Spleen (tissue), 11 donors: Measurements from ENCODE around the gene PAPPA2. TPM values are rescaled to one million over a fixed set of nuclear protein-coding genes. Genes with fewer than 3 reads are reported as not detected.

ENCODE experiments used
- DNase-seq: peaks from one replicate; pipeline ENCODE4 v3.0.0-alpha.2; 2020
- H3K27ac ChIP-seq, 8 donors: fragments of 200-600 bp; sonication (generic) in 7 of 8; 1 replicate in 4 of 8; 2 replicates in 4 of 8; pipeline versions ENCODE4 v1.5.0 to v1.8.0; 2016 to 2021; ENCODE audit warnings: inconsistent platforms in 4 of 8, mild to moderate bottlenecking in 4 of 8, moderate library complexity in 1 of 8
- H3K27me3 ChIP-seq, 7 donors: fragments of 200-600 bp; sonication (generic) in 6 of 7; replicated peaks in 1 of 7; 1 replicate in 4 of 7; 2 replicates in 3 of 7; pipeline versions ENCODE4 v1.5.0 to v1.8.0; 2016 to 2021; ENCODE audit warnings: inconsistent platforms in 3 of 7, mild to moderate bottlenecking in 1 of 7
- H3K36me3 ChIP-seq, 6 donors: fragments of 200-600 bp; sonication (generic) in 5 of 6; 1 replicate in 4 of 6; 2 replicates in 2 of 6; pipeline versions ENCODE4 v1.5.0 to v1.8.0; 2016 to 2021; ENCODE audit warnings: inconsistent platforms in 2 of 6
- H3K4me1 ChIP-seq, 6 donors: fragments of 200-600 bp; sonication (generic) in 5 of 6; 1 replicate in 3 of 6; 2 replicates in 3 of 6; pipeline versions ENCODE4 v1.5.0 to v1.8.0; 2016 to 2021; ENCODE audit warnings: inconsistent platforms in 3 of 6
- H3K4me3 ChIP-seq, 8 donors: fragments of 200-600 bp; sonication (generic) in 7 of 8; 1 replicate in 4 of 8; 2 replicates in 4 of 8; pipeline versions ENCODE4 v1.5.0 to v1.8.0; 2016 to 2021; ENCODE audit warnings: inconsistent platforms in 4 of 8, mild to moderate bottlenecking in 4 of 8, moderate library complexity in 2 of 8
- H3K9me3 ChIP-seq, 8 donors: fragments of 200-600 bp; sonication (generic) in 7 of 8; 1 replicate in 4 of 8; 2 replicates in 4 of 8; pipeline versions ENCODE4 v1.5.0 to v1.8.0; 2016 to 2021; ENCODE audit warnings: inconsistent platforms in 4 of 8
- CTCF ChIP-seq, 11 experiments: fragments of 200-600 bp in 7 of 11; fragments of 450-650 bp in 4 of 11; sonication (generic) in 4 of 11; IDR thresholded peaks in 8 of 11; conservative IDR thresholded peaks in 3 of 11; 1 replicate in 7 of 11; 2 replicates in 4 of 11; pipeline versions ENCODE4 v1.4.0 to v1.8.0; 2016 to 2021; ENCODE audit warnings: antibody characterized with exemption in 11 of 11, inconsistent platforms in 4 of 11, mild to moderate bottlenecking in 1 of 11
- POLR2A ChIP-seq, 3 donors: fragments of 450-650 bp; IDR thresholded peaks; one replicate each; pipeline ENCODE4 v1.5.1; 2017; ENCODE audit warnings: antibody characterized with exemption in 3 of 3, mild to moderate bottlenecking in 1 of 3
- POLR2AphosphoS5 ChIP-seq, 3 donors: sonication (generic); formaldehyde crosslinking; IDR thresholded peaks; one replicate each; pipeline ENCODE4 v1.5.1; 2017; ENCODE audit warnings: antibody characterized with exemption in 3 of 3
- WGBS, 5 donors: extraction: QIAGEN DNeasy Blood & Tissue Kit in 3 of 5; methylation state at CpG; one replicate each; pipeline versions ENCODE4 v1.1.5 to v1.1.7; 2013 to 2018; 5-methylcytosine and 5-hydroxymethylcytosine counted together
- intact Hi-C: fragments of 100-400 bp; cut with DNase I; formaldehyde crosslinking; loops from one replicate; pipeline ENCODE4 v1.15.0; 2023; ENCODE audit warnings: low total_unique reads
- polyA plus RNA-seq, 3 donors: library from polyadenylated mRNA; stranded (reverse); fragments of 200-250 nt; gene quantifications; one replicate each; pipeline ENCODE4 v1.2.1, GENCODE V29; 2013
- total RNA-seq, 7 donors: library from RNA; depleted of rRNA in 3 of 7; stranded (reverse); fragments of >200 nt in 3 of 7; fragmentation: NEBNext Ultra II Directional in 4 of 7; extraction: Animal tissue kit (Norgen Biotek cat#: 25700) in 4 of 7; gene quantifications; one replicate each; pipeline versions ENCODE4 v1.1.0 to v1.2.1, GENCODE V29; 2016 to 2021
- donor health status: healthy with polysubstance abuse.
- donor health status: DM: no; HTN: no; CAD: no; lungs with moderate emphysema.
- donor health status: DM: no; HTN: no; CAD: no.
- donor health status: Bipolar disorder and iron deficiency.
- donor health status: healthy.
- donor health status: DM: no; HTN: no; CAD: no.
- donor health status: DM: yes; HTN: yes; CAD: no.

Gene PAPPA2
- total and polyA plus RNA-seq, 10 donors, result 0.02 to 0.76 (median 0.06) TPM; not detected in 3

- no peak overlapping the region for H3K4me3 ChIP-seq
- WGBS, 5 donors, result 82 to 95% (median 89%) methylated on average over 15 to 16 of the region's 16 CpGs
- no peaks in the 10 kb centered on the region for H3K9me3 ChIP-seq
- intact Hi-C loops, result no loop called here
- no peaks in the 10 kb centered on the region for H3K36me3 ChIP-seq
- TF ChIP-seq POLR2A (IDR thresholded peaks at IDR 0.05) (no peak), POLR2AphosphoS5 (IDR thresholded peaks at IDR 0.05) (no peak), CTCF (IDR thresholded peaks at IDR 0.05 in 8 of 11, conservative IDR thresholded peaks at IDR 0.05 in 3 of 11) (no peak)
- H3K27me3 ChIP-seq, result no peaks in the 10 kb centered on the region
- H3K4me1 ChIP-seq, result no peaks in the 10 kb centered on the region
- no peak overlapping the region for H3K27ac ChIP-seq
- peak; percentile 59 for DNase-seq
These were observed 132.2 kb downstream of the PAPPA2 start for GRCh38 chr1:176595217-176595616.

GRCh38 chr1:176601348-176601747 is 138.4 kb downstream of the PAPPA2 start:
- H3K27me3 ChIP-seq, result no peaks in the 10 kb centered on the region
- no peaks in the 10 kb centered on the region for H3K9me3 ChIP-seq
- H3K4me1 ChIP-seq, result no peaks in the 10 kb centered on the region
- TF ChIP-seq POLR2A (IDR thresholded peaks at IDR 0.05) (no peak), POLR2AphosphoS5 (IDR thresholded peaks at IDR 0.05) (no peak), CTCF (IDR thresholded peaks at IDR 0.05 in 8 of 11, conservative IDR thresholded peaks at IDR 0.05 in 3 of 11) (no peak)
- H3K27ac ChIP-seq, result no peak overlapping the region
- 72 to 87% (median 81%) methylated on average over 3 of the region's 3 CpGs for WGBS, 5 donors
- H3K4me3 ChIP-seq, result no peak overlapping the region
- DNase-seq, result no peak
- H3K36me3 ChIP-seq, result no peaks in the 10 kb centered on the region
- intact Hi-C loops, result no loop called here

- Histone ChIP-seq H3K36me3 (no peaks in the 10 kb centered on the region), H3K27ac (no peak overlapping the region), H3K4me1 (no peaks in the 10 kb centered on the region), H3K9me3 (no peaks in the 10 kb centered on the region), H3K4me3 (no peak overlapping the region), H3K27me3 (no peaks in the 10 kb centered on the region)
- DNase-seq, result no peak
- 64 to 78% (median 70%) methylated on average over 5 of the region's 5 CpGs for WGBS, 5 donors
- intact Hi-C loops, result no loop called here
- no peak for TF ChIP-seq POLR2AphosphoS5 (IDR thresholded peaks at IDR 0.05)
These were observed 139.5 kb downstream of the PAPPA2 start for GRCh38 chr1:176602388-176603004.

GRCh38 chr1:176603696-176604095 is 140.7 kb downstream of the PAPPA2 start:
- Histone ChIP-seq H3K27ac (no peak overlapping the region), H3K4me3 (no peak overlapping the region), H3K36me3 (no peaks in the 10 kb centered on the region), H3K27me3 (peaks cover 0 to 5% (median 0%) of the 10 kb centered on the region in 7 donors), H3K9me3 (no peaks in the 10 kb centered on the region), H3K4me1 (no peaks in the 10 kb centered on the region)
- TF ChIP-seq POLR2A (IDR thresholded peaks at IDR 0.05) (no peak), CTCF (IDR thresholded peaks at IDR 0.05 in 8 of 11, conservative IDR thresholded peaks at IDR 0.05 in 3 of 11) (no peak), POLR2AphosphoS5 (IDR thresholded peaks at IDR 0.05) (no peak)
- WGBS, 5 donors, result 83 to 95% (median 88%) methylated on average over 1 of the region's 1 CpG
- no peak for DNase-seq
- intact Hi-C loops, result no loop called here
